Tibial nerve (tissue), 4 donors: ENCODE data around the gene RASGEF1C. TPM values are rescaled to one million over a fixed set of nuclear protein-coding genes. Genes with fewer than 3 reads are reported as not detected.

ENCODE experiments used
- DNase-seq, 2 donors: peaks; one replicate each; pipeline ENCODE4 v3.0.0-alpha.2; 2019; ENCODE audit warnings: low spot score in 2 of 2
- H3K27ac ChIP-seq, 4 donors: fragments of 200-600 bp; sonication (generic) in 3 of 4; one replicate each; pipeline ENCODE4 v1.5.1; 2017 to 2019; ENCODE audit warnings: mild to moderate bottlenecking in 1 of 4
- H3K27me3 ChIP-seq, 2 donors: fragments of 200-600 bp; sonication (generic) in 1 of 2; one replicate each; pipeline versions ENCODE4 v1.5.1 to v1.6.0; 2017 to 2019
- H3K36me3 ChIP-seq, 3 donors: fragments of 200-600 bp; sonication (generic); one replicate each; pipeline ENCODE4 v1.5.1; 2018 to 2019
- H3K4me1 ChIP-seq, 4 donors: fragments of 200-600 bp; sonication (generic) in 3 of 4; one replicate each; pipeline ENCODE4 v1.5.1; 2017 to 2019
- H3K4me3 ChIP-seq, 4 donors: fragments of 200-600 bp; sonication (generic) in 3 of 4; one replicate each; pipeline ENCODE4 v1.5.1; 2017 to 2019; ENCODE audit warnings: mild to moderate bottlenecking in 1 of 4, moderate library complexity in 1 of 4
- H3K9me3 ChIP-seq, 4 donors: fragments of 200-600 bp; sonication (generic) in 3 of 4; one replicate each; pipeline ENCODE4 v1.5.1; 2017 to 2019
- CTCF ChIP-seq, 5 experiments: fragments of 200-600 bp in 3 of 5; fragments of 450-650 bp in 2 of 5; sonication (generic) in 3 of 5; IDR thresholded peaks; one replicate each; pipeline ENCODE4 v1.5.1; 2016 to 2019; ENCODE audit warnings: antibody characterized with exemption in 5 of 5, mild to moderate bottlenecking in 3 of 5, moderate library complexity in 2 of 5
- EP300 ChIP-seq, 2 donors: sonication (generic); formaldehyde crosslinking; IDR thresholded peaks; one replicate each; pipeline ENCODE4 v1.6.1; 2017; ENCODE audit warnings: antibody characterized with exemption in 2 of 2, mild to moderate bottlenecking in 1 of 2
- POLR2A ChIP-seq, 2 donors: fragments of 450-650 bp; IDR thresholded peaks; one replicate each; pipeline ENCODE4 v1.6.1; 2017; ENCODE audit warnings: antibody characterized with exemption in 2 of 2, mild to moderate bottlenecking in 2 of 2, moderate library complexity in 2 of 2
- WGBS, 2 donors: methylation state at CpG; one replicate each; pipeline ENCODE4 v1.1.5; 2018; 5-methylcytosine and 5-hydroxymethylcytosine counted together
- total RNA-seq, 4 donors: library from RNA; depleted of rRNA; stranded (reverse); fragments of >200 nt; gene quantifications; one replicate each; pipeline ENCODE4 v1.1.0, GENCODE V29; 2016

RASGEF1C gene
- total RNA-seq, 4 donors from 2014 or later, result 2.7 to 12.0 (median 10.4) TPM

- peaks cover 0 to 31% (median 3%) of the 10 kb centered on the region in 4 donors for H3K9me3 ChIP-seq
- TF ChIP-seq EP300 (IDR thresholded peaks at IDR 0.05), result no peak
- no peak for TF ChIP-seq POLR2A (IDR thresholded peaks at IDR 0.05)
- no peak for TF ChIP-seq CTCF (IDR thresholded peaks at IDR 0.05)
- H3K36me3 ChIP-seq, result peaks cover 0 to 58% (median 0%) of the 10 kb centered on the region in 3 donors
- WGBS, 2 donors, result 83 to 92% methylated on average over 6 of the region's 6 CpGs
- no peak for DNase-seq
- H3K4me1 ChIP-seq, result no peaks in the 10 kb centered on the region
- H3K27ac ChIP-seq, result no peak overlapping the region
- H3K27me3 ChIP-seq, result no peaks in the 10 kb centered on the region
- H3K4me3 ChIP-seq, result no peak overlapping the region
Measured at GRCh38 chr5:180103487-180104167, 105.4 kb downstream of the RASGEF1C start.

GRCh38 chr5:180102636-180103035, 106.4 kb downstream of the RASGEF1C start:
- 79 to 86% methylated on average over 9 of the region's 9 CpGs for WGBS, 2 donors
- no peak for DNase-seq
- Histone ChIP-seq H3K36me3 (peaks cover 0 to 50% (median 0%) of the 10 kb centered on the region in 3 donors), H3K9me3 (peaks cover 0 to 25% (median 3%) of the 10 kb centered on the region in 4 donors), H3K27ac (no peak overlapping the region), H3K27me3 (no peaks in the 10 kb centered on the region), H3K4me1 (no peaks in the 10 kb centered on the region), H3K4me3 (no peak overlapping the region)
- TF ChIP-seq EP300 (IDR thresholded peaks at IDR 0.05) (no peak), CTCF (IDR thresholded peaks at IDR 0.05) (no peak), POLR2A (IDR thresholded peaks at IDR 0.05) (no peak)

- DNase-seq, result no peak
- TF ChIP-seq POLR2A (IDR thresholded peaks at IDR 0.05) (no peak), CTCF (IDR thresholded peaks at IDR 0.05) (no peak), EP300 (IDR thresholded peaks at IDR 0.05) (no peak)
- Histone ChIP-seq H3K4me1 (no peaks in the 10 kb centered on the region), H3K36me3 (peaks cover 0 to 40% (median 0%) of the 10 kb centered on the region in 3 donors), H3K9me3 (peaks cover 0 to 15% (median 0%) of the 10 kb centered on the region in 4 donors), H3K27ac (no peak overlapping the region), H3K4me3 (no peak overlapping the region), H3K27me3 (no peaks in the 10 kb centered on the region)
- 79 to 82% methylated on average over 18 to 20 of the region's 20 CpGs for WGBS, 2 donors
Measured at GRCh38 chr5:180101451-180102105, 107.4 kb downstream of the RASGEF1C start.

- WGBS, 2 donors, result 76 to 82% methylated on average over 22 to 25 of the region's 29 CpGs
- TF ChIP-seq CTCF (IDR thresholded peaks at IDR 0.05) (no peak), POLR2A (IDR thresholded peaks at IDR 0.05) (no peak), EP300 (IDR thresholded peaks at IDR 0.05) (no peak)
- Histone ChIP-seq H3K4me1 (no peaks in the 10 kb centered on the region), H3K9me3 (peaks cover 0 to 9% (median 0%) of the 10 kb centered on the region in 4 donors), H3K27me3 (no peaks in the 10 kb centered on the region), H3K27ac (no peak overlapping the region), H3K4me3 (no peak overlapping the region), H3K36me3 (peaks cover 0 to 32% (median 0%) of the 10 kb centered on the region in 3 donors)
- no peak for DNase-seq
Measured at GRCh38 chr5:180100621-180101450, 108.2 kb downstream of the RASGEF1C start.
